Measurements from ENCODE around the gene NR6A1.

Gene NR6A1

DNA sequence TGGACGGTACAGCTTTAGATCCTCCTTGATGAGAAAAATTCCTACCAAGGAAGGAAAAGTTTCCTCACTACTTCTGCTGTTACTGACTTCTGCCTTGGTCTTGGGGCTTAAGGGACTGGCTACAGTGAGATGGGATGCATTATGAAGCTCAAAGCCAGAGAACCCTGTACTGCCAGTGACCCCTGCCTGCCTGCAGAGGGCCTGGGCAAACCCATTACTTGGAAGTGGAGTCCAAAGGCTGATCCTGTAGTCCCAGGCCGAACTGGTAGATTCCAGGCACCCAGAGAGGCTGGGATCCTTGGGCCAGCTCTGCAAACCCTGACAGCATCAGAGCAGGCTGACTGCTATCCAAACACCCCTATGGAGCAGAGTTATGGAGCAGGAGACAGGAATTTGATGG is 238.2 kb downstream of the NR6A1 start:
- Histone ChIP-seq H3K4me1 (ENCODE audit: control insufficient read depth, low read length) (no peaks in the 10 kb centered on the region), H3K27me3 (ENCODE audit: control insufficient read depth, low read length) (no peaks in the 10 kb centered on the region), H3K4me3 (ENCODE audit: low read length) (no peak overlapping the region), H3K4me2 (ENCODE audit: low read length) (no peak overlapping the region), H3K27ac (ENCODE audit: low read depth, low read length) (no peak overlapping the region), H3K9me2 (replicated peaks; ENCODE audit: control insufficient read depth, low read length) (no peaks in the 10 kb centered on the region), H4K20me1 (ENCODE audit: control insufficient read depth, insufficient read depth, low read depth, low read length) (no peaks in the 10 kb centered on the region), H3K9me3 (ENCODE audit: control insufficient read depth, insufficient read depth, low read length) (no peaks in the 10 kb centered on the region), H3K36me3 (ENCODE audit: control insufficient read depth, low read length) (no peaks in the 10 kb centered on the region; the same call in 1 of the 2 replicates), H3F3A (ENCODE audit: control insufficient read depth, insufficient read depth) (no peaks in the 10 kb centered on the region), H3K79me2 (ENCODE audit: control insufficient read depth, low read length) (no peaks in the 10 kb centered on the region)
- TF ChIP-seq, protein P1, sequence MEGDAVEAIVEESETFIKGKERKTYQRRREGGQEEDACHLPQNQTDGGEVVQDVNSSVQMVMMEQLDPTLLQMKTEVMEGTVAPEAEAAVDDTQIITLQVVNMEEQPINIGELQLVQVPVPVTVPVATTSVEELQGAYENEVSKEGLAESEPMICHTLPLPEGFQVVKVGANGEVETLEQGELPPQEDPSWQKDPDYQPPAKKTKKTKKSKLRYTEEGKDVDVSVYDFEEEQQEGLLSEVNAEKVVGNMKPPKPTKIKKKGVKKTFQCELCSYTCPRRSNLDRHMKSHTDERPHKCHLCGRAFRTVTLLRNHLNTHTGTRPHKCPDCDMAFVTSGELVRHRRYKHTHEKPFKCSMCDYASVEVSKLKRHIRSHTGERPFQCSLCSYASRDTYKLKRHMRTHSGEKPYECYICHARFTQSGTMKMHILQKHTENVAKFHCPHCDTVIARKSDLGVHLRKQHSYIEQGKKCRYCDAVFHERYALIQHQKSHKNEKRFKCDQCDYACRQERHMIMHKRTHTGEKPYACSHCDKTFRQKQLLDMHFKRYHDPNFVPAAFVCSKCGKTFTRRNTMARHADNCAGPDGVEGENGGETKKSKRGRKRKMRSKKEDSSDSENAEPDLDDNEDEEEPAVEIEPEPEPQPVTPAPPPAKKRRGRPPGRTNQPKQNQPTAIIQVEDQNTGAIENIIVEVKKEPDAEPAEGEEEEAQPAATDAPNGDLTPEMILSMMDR (IDR thresholded peaks at IDR 0.05; ENCODE audit: low read depth, low read length, poor library complexity, severe bottlenecking) = no peak
- TF ChIP-seq EZH2phosphoT487 (IDR thresholded peaks at IDR 0.05; ENCODE audit: borderline replicate concordance, low read length) = no peak

DNA sequence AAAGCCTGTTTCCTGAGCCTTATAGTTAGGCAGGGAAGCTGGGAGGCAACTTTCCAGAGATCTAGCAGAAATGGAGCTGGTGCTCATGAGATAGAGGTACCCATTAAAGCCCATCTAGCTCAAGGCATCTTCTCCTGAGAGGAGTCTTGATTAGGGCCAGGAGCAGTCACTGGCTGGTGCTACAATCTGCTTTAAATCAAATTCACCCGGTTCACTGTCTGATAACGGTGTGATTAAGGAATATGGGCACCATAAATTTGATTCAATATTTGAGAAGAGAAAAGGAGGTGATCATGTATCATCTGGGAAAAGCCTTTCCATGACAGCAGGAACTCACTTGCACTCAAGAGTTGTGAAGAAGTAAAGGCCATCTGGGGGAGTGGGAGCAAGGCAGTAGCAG is 240.0 kb downstream of the NR6A1 start:
- no peaks in the 10 kb centered on the region for H3K9me2 ChIP-seq (replicated peaks; ENCODE audit: control insufficient read depth, low read length)
- no peak overlapping the region for H3K27ac ChIP-seq (ENCODE audit: low read depth, low read length)
- no peaks in the 10 kb centered on the region for H3K9me3 ChIP-seq (ENCODE audit: control insufficient read depth, insufficient read depth, low read length)
- no peaks in the 10 kb centered on the region for H3K4me1 ChIP-seq (ENCODE audit: control insufficient read depth, low read length)
- no peak overlapping the region for H3K4me2 ChIP-seq (ENCODE audit: low read length)
- no peaks in the 10 kb centered on the region for H4K20me1 ChIP-seq (ENCODE audit: control insufficient read depth, insufficient read depth, low read depth, low read length)
- no peak for TF ChIP-seq EZH2phosphoT487 (IDR thresholded peaks at IDR 0.05; ENCODE audit: borderline replicate concordance, low read length)
- TF ChIP-seq, protein P1 (IDR thresholded peaks at IDR 0.05; ENCODE audit: low read depth, low read length, poor library complexity, severe bottlenecking) = no peak
- H3K36me3 ChIP-seq (ENCODE audit: control insufficient read depth, low read length) = no peaks in the 10 kb centered on the region
- no peak overlapping the region for H3K4me3 ChIP-seq (ENCODE audit: low read length)
- no peaks in the 10 kb centered on the region for H3K27me3 ChIP-seq (ENCODE audit: control insufficient read depth, low read length)
- no peaks in the 10 kb centered on the region for H3K79me2 ChIP-seq (ENCODE audit: control insufficient read depth, low read length)
- H3F3A ChIP-seq (ENCODE audit: control insufficient read depth, insufficient read depth) = no peaks in the 10 kb centered on the region

DNA sequence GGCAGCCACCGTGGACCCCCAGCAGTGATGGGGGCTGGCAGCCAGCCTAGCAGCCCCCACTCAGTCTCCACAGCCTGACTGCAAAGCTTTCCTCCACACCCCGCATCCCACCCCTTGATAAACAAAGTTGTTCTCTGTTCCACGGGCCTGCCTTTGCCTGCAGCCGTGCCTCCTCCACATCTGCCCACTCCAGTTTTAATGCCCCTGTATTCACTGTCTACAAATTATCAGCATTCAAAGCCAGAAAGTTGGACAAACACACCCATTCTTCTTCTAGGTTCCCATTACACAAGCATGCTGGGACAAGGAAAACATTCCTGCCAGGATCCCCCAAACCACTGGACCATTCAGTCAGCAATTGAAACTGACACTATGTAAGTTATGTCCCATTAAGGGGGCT is 240.9 kb downstream of the NR6A1 start:
- no peaks in the 10 kb centered on the region for H4K20me1 ChIP-seq (ENCODE audit: control insufficient read depth, insufficient read depth, low read depth, low read length)
- H3K9me3 ChIP-seq (ENCODE audit: control insufficient read depth, insufficient read depth, low read length) = no peaks in the 10 kb centered on the region
- no peak for TF ChIP-seq EZH2phosphoT487 (IDR thresholded peaks at IDR 0.05; ENCODE audit: borderline replicate concordance, low read length)
- TF ChIP-seq, protein P1 (IDR thresholded peaks at IDR 0.05; ENCODE audit: low read depth, low read length, poor library complexity, severe bottlenecking) = no peak
- no peaks in the 10 kb centered on the region for H3K36me3 ChIP-seq (ENCODE audit: control insufficient read depth, low read length)
- no peaks in the 10 kb centered on the region for H3F3A ChIP-seq (ENCODE audit: control insufficient read depth, insufficient read depth)
- H3K9me2 ChIP-seq (replicated peaks; ENCODE audit: control insufficient read depth, low read length) = no peaks in the 10 kb centered on the region
- no peak overlapping the region for H3K4me2 ChIP-seq (ENCODE audit: low read length)
- H3K4me3 ChIP-seq (ENCODE audit: low read length) = no peak overlapping the region
- H3K27me3 ChIP-seq (ENCODE audit: control insufficient read depth, low read length) = no peaks in the 10 kb centered on the region
- H3K79me2 ChIP-seq (ENCODE audit: control insufficient read depth, low read length) = no peaks in the 10 kb centered on the region
- no peak overlapping the region for H3K27ac ChIP-seq (ENCODE audit: low read depth, low read length)
- no peaks in the 10 kb centered on the region for H3K4me1 ChIP-seq (ENCODE audit: control insufficient read depth, low read length)

DNA sequence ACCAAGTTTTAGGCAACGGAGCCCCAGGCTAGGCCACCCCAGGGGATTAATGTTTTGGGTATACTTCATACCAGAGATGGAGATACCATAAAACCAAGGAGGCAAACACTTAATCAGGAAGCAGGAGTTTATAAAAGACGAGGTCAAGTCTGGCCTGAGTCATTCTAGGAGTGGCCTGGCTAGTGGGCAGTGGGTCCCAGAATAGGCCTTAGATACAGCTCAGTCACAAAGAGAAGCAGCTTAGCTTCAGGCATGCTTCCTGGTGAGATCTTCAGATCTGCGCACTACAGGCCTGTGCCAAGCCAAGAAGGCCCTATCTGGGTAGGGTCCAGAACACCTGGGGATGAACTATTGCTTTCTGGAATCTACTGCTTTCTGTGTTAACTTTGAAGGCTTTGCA is 243.3 kb downstream of the NR6A1 start:
- no peaks in the 10 kb centered on the region for H3K79me2 ChIP-seq (ENCODE audit: control insufficient read depth, low read length)
- H3K4me2 ChIP-seq (ENCODE audit: low read length) = no peak overlapping the region
- TF ChIP-seq, protein P1 (IDR thresholded peaks at IDR 0.05; ENCODE audit: low read depth, low read length, poor library complexity, severe bottlenecking) = no peak
- no peak for TF ChIP-seq EZH2phosphoT487 (IDR thresholded peaks at IDR 0.05; ENCODE audit: borderline replicate concordance, low read length)
- H3K9me3 ChIP-seq (ENCODE audit: control insufficient read depth, insufficient read depth, low read length) = no peaks in the 10 kb centered on the region
- no peaks in the 10 kb centered on the region for H3K4me1 ChIP-seq (ENCODE audit: control insufficient read depth, low read length)
- H4K20me1 ChIP-seq (ENCODE audit: control insufficient read depth, insufficient read depth, low read depth, low read length) = no peaks in the 10 kb centered on the region
- no peak overlapping the region for H3K4me3 ChIP-seq (ENCODE audit: low read length)
- H3K27me3 ChIP-seq (ENCODE audit: control insufficient read depth, low read length) = no peaks in the 10 kb centered on the region
- H3K9me2 ChIP-seq (replicated peaks; ENCODE audit: control insufficient read depth, low read length) = no peaks in the 10 kb centered on the region
- no peaks in the 10 kb centered on the region for H3K36me3 ChIP-seq (ENCODE audit: control insufficient read depth, low read length)
- no peak overlapping the region for H3K27ac ChIP-seq (ENCODE audit: low read depth, low read length)
- no peaks in the 10 kb centered on the region for H3F3A ChIP-seq (ENCODE audit: control insufficient read depth, insufficient read depth)
